Hematopoietic multipotent progenitor cell treated with erythropoietin and hydrocortisone succinate and interleukin-3 and kit ligand, for 17 days (in vitro differentiated cells): ENCODE results near the gene PRIM1.
"Not testable (repeated sequence)": the region's sequence is repeated elsewhere in the genome, so short reads cannot be mapped to it uniquely, and the experiment has no call there.

Experiments
- DNase-seq: peaks from one replicate; pipeline ENCODE4 v3.0.0-alpha.2; 2015; ENCODE audit warnings: low spot score

PRIM1 gene

GRCh38 chr12:56760460-56760859 is 8.3 kb upstream of the PRIM1 start:
- DNase-seq: no peak

GRCh38 chr12:56759263-56759908 is 7.3 kb upstream of the PRIM1 start:
- DNase-seq: no peak

GRCh38 chr12:56758728-56759262 is 6.7 kb upstream of the PRIM1 start:
- DNase-seq: no peak

GRCh38 chr12:56757971-56758370 is 5.8 kb upstream of the PRIM1 start:
- not testable (repeated sequence) for DNase-seq

GRCh38 chr12:56753566-56753965 is 1.4 kb upstream of the PRIM1 start:
- DNase-seq: peak; percentile 75

- not testable (repeated sequence) for DNase-seq
Observed at GRCh38 chr12:56750596-56750995, 1.5 kb downstream of the PRIM1 start.

- no peak for DNase-seq
Observed at GRCh38 chr12:56749853-56750252, 2.3 kb downstream of the PRIM1 start.

GRCh38 chr12:56749359-56749758 is 2.8 kb downstream of the PRIM1 start:
- no peak for DNase-seq

- DNase-seq: no peak
Observed at GRCh38 chr12:56728139-56728861, 23.8 kb downstream of the PRIM1 start.

GRCh38 chr12:56726196-56726675 is 25.9 kb downstream of the PRIM1 start:
- DNase-seq: not testable (repeated sequence)

GRCh38 chr12:56725723-56726102 is 26.4 kb downstream of the PRIM1 start:
- DNase-seq: no peak

- DNase-seq: peak; percentile 96
Observed at GRCh38 chr12:56724972-56725722, 27.0 kb downstream of the PRIM1 start, which contains the start of gene NACA. Gene NACA (minus strand): TSS chr12:56725299. CDS start chr12:56724521, 778 bp downstream.

- no peak for DNase-seq
Observed at GRCh38 chr12:56724701-56724971, 27.5 kb downstream of the PRIM1 start.

- DNase-seq: peak; percentile 86
Observed at GRCh38 chr12:56723889-56724700, 28.0 kb downstream of the PRIM1 start.

- DNase-seq: no peak
Observed at GRCh38 chr12:56723352-56723751, 28.8 kb downstream of the PRIM1 start.

GRCh38 chr12:56722832-56723231 is 29.3 kb downstream of the PRIM1 start:
- no peak for DNase-seq

- peak; percentile 33 for DNase-seq
Observed at GRCh38 chr12:56721721-56722120, 30.4 kb downstream of the PRIM1 start.

- DNase-seq: no peak
Observed at GRCh38 chr12:56721216-56721615, 30.9 kb downstream of the PRIM1 start.

- DNase-seq: peak; percentile 25
Observed at GRCh38 chr12:56720731-56721151, 31.4 kb downstream of the PRIM1 start.

- DNase-seq: no peak
Observed at GRCh38 chr12:56719056-56719455, 33.1 kb downstream of the PRIM1 start.

GRCh38 chr12:56718636-56719035 is 33.5 kb downstream of the PRIM1 start:
- DNase-seq: no peak

- DNase-seq: no peak
Observed at GRCh38 chr12:56718149-56718548, 34.0 kb downstream of the PRIM1 start.
